ENCODE results near the gene NTSR1.

Gene NTSR1

GRCh38 chr20:62743777-62744317 lies 35.2 kb downstream of the NTSR1 start:
- TF ChIP-seq FOXP2 (optimal IDR thresholded peaks at IDR 0.05; ENCODE audit: borderline replicate concordance, extremely low read depth, extremely low read length, insufficient read depth), result no peak
- TF ChIP-seq SIN3A (IDR thresholded peaks at IDR 0.05; ENCODE audit: borderline replicate concordance, insufficient read depth, low read length), result no peak
- TF ChIP-seq REST (IDR thresholded peaks at IDR 0.05; ENCODE audit: insufficient read depth in 1 of 2, low read depth in 2 of 2, low read length in 2 of 2), result no peak
- no peak for TF ChIP-seq TAF1 (IDR thresholded peaks at IDR 0.05; ENCODE audit: borderline replicate concordance, insufficient read depth, low read length)
- TF ChIP-seq POLR2AphosphoS5 (IDR thresholded peaks at IDR 0.05; ENCODE audit: low read depth, low read length), result no peak

DNA sequence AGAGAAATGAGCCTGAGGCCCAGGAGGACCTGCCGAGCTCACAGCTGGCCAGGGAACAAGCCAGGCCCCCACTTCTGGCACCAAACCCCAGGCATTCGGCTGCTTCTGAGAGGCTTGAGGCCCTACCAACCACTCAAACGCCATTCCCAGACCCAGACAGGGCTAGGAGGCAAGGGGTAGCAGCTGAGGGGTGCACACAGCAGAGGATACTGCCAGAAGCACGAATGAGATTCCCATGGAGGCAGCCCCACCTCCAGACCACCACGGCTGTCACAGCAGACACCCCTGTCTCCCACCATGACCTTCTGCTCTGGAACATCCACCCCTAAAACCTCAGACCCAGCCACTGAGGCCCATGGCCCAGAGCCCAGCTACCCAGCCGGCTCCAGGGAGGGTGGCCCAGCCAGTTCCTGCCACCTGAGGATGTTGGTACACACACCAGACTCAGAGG lies 36.1 kb downstream of the NTSR1 start:
- TF ChIP-seq FOXP2 (optimal IDR thresholded peaks at IDR 0.05; ENCODE audit: borderline replicate concordance, extremely low read depth, extremely low read length, insufficient read depth), result no peak
- TF ChIP-seq SIN3A (IDR thresholded peaks at IDR 0.05; ENCODE audit: borderline replicate concordance, insufficient read depth, low read length), result no peak
- TF ChIP-seq REST (IDR thresholded peaks at IDR 0.05; ENCODE audit: insufficient read depth in 1 of 2, low read depth in 2 of 2, low read length in 2 of 2), result no peak
- TF ChIP-seq TAF1 (IDR thresholded peaks at IDR 0.05; ENCODE audit: borderline replicate concordance, insufficient read depth, low read length), result no peak
- no peak for TF ChIP-seq POLR2AphosphoS5 (IDR thresholded peaks at IDR 0.05; ENCODE audit: low read depth, low read length)

- TF ChIP-seq TAF1 (IDR thresholded peaks at IDR 0.05; ENCODE audit: borderline replicate concordance, insufficient read depth, low read length) (no peak), REST (IDR thresholded peaks at IDR 0.05; ENCODE audit: insufficient read depth in 1 of 2, low read depth in 2 of 2, low read length in 2 of 2) (no peak), SIN3A (IDR thresholded peaks at IDR 0.05; ENCODE audit: borderline replicate concordance, insufficient read depth, low read length) (no peak), FOXP2 (optimal IDR thresholded peaks at IDR 0.05; ENCODE audit: borderline replicate concordance, extremely low read depth, extremely low read length, insufficient read depth) (no peak), POLR2AphosphoS5 (IDR thresholded peaks at IDR 0.05; ENCODE audit: low read depth, low read length) (no peak)
These were observed 36.8 kb downstream of the NTSR1 start for GRCh38 chr20:62745279-62745951.

- TF ChIP-seq TAF1 (IDR thresholded peaks at IDR 0.05; ENCODE audit: borderline replicate concordance, insufficient read depth, low read length) (no peak), SIN3A (IDR thresholded peaks at IDR 0.05; ENCODE audit: borderline replicate concordance, insufficient read depth, low read length) (no peak), POLR2AphosphoS5 (IDR thresholded peaks at IDR 0.05; ENCODE audit: low read depth, low read length) (no peak), FOXP2 (optimal IDR thresholded peaks at IDR 0.05; ENCODE audit: borderline replicate concordance, extremely low read depth, extremely low read length, insufficient read depth) (no peak), REST (IDR thresholded peaks at IDR 0.05; ENCODE audit: insufficient read depth in 1 of 2, low read depth in 2 of 2, low read length in 2 of 2) (no peak)
These were observed 37.3 kb downstream of the NTSR1 start for GRCh38 chr20:62745952-62746288.
